Activated CD8-positive, alpha-beta T cell treated with anti-CD3 and anti-CD28 coated beads for 36 hours (primary cell): ENCODE data around the gene HSD3B1. TPM values are rescaled to one million over a fixed set of nuclear protein-coding genes. Genes with fewer than 3 reads are reported as not detected.

Experiments
- ATAC-seq: fragments of 200-7000 bp; cut with Tn5 transposase; one replicate; pipeline ENCODE4 v1.10.0; 2021; ENCODE audit warnings: mild to moderate bottlenecking, moderate library complexity
- CTCF ChIA-PET: fragments of 350-600 bp; sonication (Branson Sonifier 250); formaldehyde crosslinking; loops from one replicate; lab custom pipeline; 2021; ENCODE audit warnings: antibody characterized with exemption; lab: Charles Lee
- POLR2A ChIA-PET: fragments of 350-600 bp; sonication (Branson Sonifier 250); formaldehyde crosslinking; loops from one replicate; lab custom pipeline; 2021; ENCODE audit warnings: antibody characterized with exemption; lab: Charles Lee
- DNase-seq: peaks from one replicate; pipeline ENCODE4 v3.0.0-alpha.2; 2020
- H3K27ac Mint-ChIP-seq: one replicate; pipeline ENCODE4 v1.8.0; 2021; ENCODE audit warnings: mild to moderate bottlenecking, mixed read lengths
- H3K27me3 Mint-ChIP-seq: one replicate; pipeline ENCODE4 v1.8.0; 2021; ENCODE audit warnings: mixed read lengths
- H3K36me3 Mint-ChIP-seq: one replicate; pipeline ENCODE4 v1.8.0; 2021; ENCODE audit warnings: low read depth, mixed read lengths
- H3K4me1 Mint-ChIP-seq: one replicate; pipeline ENCODE4 v1.8.0; 2021; ENCODE audit warnings: low read depth, mixed read lengths
- H3K4me3 Mint-ChIP-seq: one replicate; pipeline ENCODE4 v1.8.0; 2021; ENCODE audit warnings: mild to moderate bottlenecking, moderate library complexity, mixed read lengths
- H3K9me3 Mint-ChIP-seq: one replicate; pipeline ENCODE4 v1.8.0; 2021; ENCODE audit warnings: mixed read lengths
- intact Hi-C: fragments of 100-400 bp; cut with micrococcal nuclease; formaldehyde crosslinking; loops from one replicate; pipeline ENCODE4 v1.10.0; 2022
- total RNA-seq, 2 experiments: library from RNA; stranded (reverse); gene quantifications; one replicate each; pipeline ENCODE4 v1.2.3, GENCODE V29; 2021
- TF ChIP-seq, protein P1 (sequence below): fragments of 200-600 bp; IDR thresholded peaks from one replicate; pipeline ENCODE4 v1.8.0; 2022; ENCODE audit warnings: antibody characterized with exemption, mild to moderate bottlenecking

Gene HSD3B1
- total RNA-seq = not detected

DNA sequence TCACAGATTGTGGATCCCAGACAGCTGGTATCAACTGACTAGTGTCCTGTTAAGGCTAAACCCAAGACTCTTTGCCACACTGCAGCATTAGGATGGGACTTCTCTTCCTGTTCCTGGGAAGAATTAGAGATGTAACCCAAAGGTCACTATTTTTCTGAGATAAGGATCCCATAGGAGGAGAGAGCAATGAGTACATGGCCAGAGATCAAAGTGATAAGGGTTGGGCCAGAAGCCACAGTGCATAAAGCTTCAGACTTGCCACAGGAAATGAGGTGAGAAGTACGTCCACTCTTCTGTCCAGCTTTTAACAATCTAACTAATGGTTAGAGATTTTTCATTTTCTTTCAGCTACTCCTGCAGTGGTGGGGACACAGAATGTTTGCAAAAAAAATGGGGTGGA, at the start of gene HSD3B1:
HSD3B1 (plus strand) TSS at position 270 of the 400 bp plus-strand sequence. CDS start 267 bp downstream, outside the sequence.
- ChIA-PET POLR2A (no interaction called here), CTCF (no interaction called here)
- no peaks in the 10 kb centered on the region for H3K36me3 Mint-ChIP-seq
- H3K4me1 Mint-ChIP-seq = no peaks in the 10 kb centered on the region
- H3K9me3 Mint-ChIP-seq = peaks cover 3% of the 10 kb centered on the region
- no peak for ATAC-seq
- no peak for DNase-seq
- TF ChIP-seq, protein P1, sequence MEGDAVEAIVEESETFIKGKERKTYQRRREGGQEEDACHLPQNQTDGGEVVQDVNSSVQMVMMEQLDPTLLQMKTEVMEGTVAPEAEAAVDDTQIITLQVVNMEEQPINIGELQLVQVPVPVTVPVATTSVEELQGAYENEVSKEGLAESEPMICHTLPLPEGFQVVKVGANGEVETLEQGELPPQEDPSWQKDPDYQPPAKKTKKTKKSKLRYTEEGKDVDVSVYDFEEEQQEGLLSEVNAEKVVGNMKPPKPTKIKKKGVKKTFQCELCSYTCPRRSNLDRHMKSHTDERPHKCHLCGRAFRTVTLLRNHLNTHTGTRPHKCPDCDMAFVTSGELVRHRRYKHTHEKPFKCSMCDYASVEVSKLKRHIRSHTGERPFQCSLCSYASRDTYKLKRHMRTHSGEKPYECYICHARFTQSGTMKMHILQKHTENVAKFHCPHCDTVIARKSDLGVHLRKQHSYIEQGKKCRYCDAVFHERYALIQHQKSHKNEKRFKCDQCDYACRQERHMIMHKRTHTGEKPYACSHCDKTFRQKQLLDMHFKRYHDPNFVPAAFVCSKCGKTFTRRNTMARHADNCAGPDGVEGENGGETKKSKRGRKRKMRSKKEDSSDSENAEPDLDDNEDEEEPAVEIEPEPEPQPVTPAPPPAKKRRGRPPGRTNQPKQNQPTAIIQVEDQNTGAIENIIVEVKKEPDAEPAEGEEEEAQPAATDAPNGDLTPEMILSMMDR = no peak
- no peak within 1 kb of the TSS for H3K4me3 Mint-ChIP-seq
- intact Hi-C loops = no loop called here
- peaks cover 7% of the 10 kb centered on the region for H3K27me3 Mint-ChIP-seq
- no peak within 1 kb of the TSS for H3K27ac Mint-ChIP-seq

GRCh38 chr1:119462964-119463363, 44.0 kb upstream of the HSD3B1 start:
- TF ChIP-seq, protein P1 = no peak
- no peak for DNase-seq
- no peaks in the 10 kb centered on the region for H3K36me3 Mint-ChIP-seq
- CTCF ChIA-PET = interaction anchor here (1.2 kb wide), 1 partner anchor 13 kb away, joined by 3 read pairs; no protein-coding TSS in a partner anchor
- H3K27me3 Mint-ChIP-seq = peaks cover 4% of the 10 kb centered on the region
- no peaks in the 10 kb centered on the region for H3K9me3 Mint-ChIP-seq
- no peak for ATAC-seq
- no peak overlapping the region for H3K27ac Mint-ChIP-seq
- intact Hi-C loops = no loop called here
- H3K4me1 Mint-ChIP-seq = no peaks in the 10 kb centered on the region
- POLR2A ChIA-PET = no interaction called here
- H3K4me3 Mint-ChIP-seq = no peak overlapping the region

DNA sequence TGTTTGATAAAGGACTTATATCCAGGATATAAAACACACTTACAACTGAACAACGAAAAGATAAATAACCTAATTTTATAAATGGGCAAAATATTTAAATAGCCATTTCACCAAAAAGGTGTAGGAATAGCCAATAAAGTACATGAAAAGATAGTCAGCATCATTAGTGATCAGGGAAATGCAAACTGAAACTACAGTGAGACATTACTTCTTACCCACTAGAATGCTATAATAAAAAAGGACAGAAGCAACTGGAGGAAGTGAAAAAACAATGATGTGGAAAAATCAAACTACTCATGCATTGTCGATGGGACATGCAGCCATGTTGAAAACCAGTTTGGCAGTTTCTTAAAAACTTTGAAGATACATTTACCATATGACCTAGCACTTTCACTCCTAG, 43.4 kb upstream of the HSD3B1 start:
- no peak for DNase-seq
- POLR2A ChIA-PET = no interaction called here
- TF ChIP-seq, protein P1 = no peak
- peaks cover 4% of the 10 kb centered on the region for H3K27me3 Mint-ChIP-seq
- H3K36me3 Mint-ChIP-seq = no peaks in the 10 kb centered on the region
- CTCF ChIA-PET = no interaction called here
- no peaks in the 10 kb centered on the region for H3K9me3 Mint-ChIP-seq
- no peak overlapping the region for H3K4me3 Mint-ChIP-seq
- H3K4me1 Mint-ChIP-seq = no peaks in the 10 kb centered on the region
- no peak overlapping the region for H3K27ac Mint-ChIP-seq
- ATAC-seq = no peak
- intact Hi-C loops = no loop called here

DNA sequence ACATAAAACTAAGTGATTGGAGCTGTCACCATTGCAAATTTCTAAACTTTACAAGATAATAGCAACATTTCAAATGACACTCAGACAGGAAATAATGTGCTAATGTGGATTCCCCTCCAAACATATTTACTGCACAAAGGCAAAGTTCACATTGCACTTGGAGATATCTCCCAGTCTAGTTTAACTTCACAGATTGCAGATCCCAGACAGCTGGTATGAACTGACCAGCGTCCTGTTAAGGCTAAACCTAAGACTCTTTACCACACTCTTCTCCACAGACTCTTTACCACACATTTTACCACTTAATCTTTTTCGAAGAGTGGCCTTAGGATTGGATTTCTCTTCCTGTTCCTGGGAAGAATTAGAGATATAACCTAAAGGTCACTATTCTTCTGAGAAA, 40.6 kb upstream of the HSD3B1 start:
- Mint-ChIP-seq H3K4me3 (no peak overlapping the region), H3K9me3 (no peaks in the 10 kb centered on the region), H3K4me1 (no peaks in the 10 kb centered on the region), H3K36me3 (no peaks in the 10 kb centered on the region), H3K27me3 (peaks cover 2% of the 10 kb centered on the region), H3K27ac (no peak overlapping the region)
- intact Hi-C loops = no loop called here
- no peak for ATAC-seq
- DNase-seq = no peak
- TF ChIP-seq, protein P1 = no peak
- POLR2A ChIA-PET = no interaction called here
- CTCF ChIA-PET = no interaction called here

- no peaks in the 10 kb centered on the region for H3K9me3 Mint-ChIP-seq
- TF ChIP-seq, protein P1 = no peak
- ATAC-seq = no peak
Observed at GRCh38 chr1:119467219-119467618, 39.8 kb upstream of the HSD3B1 start.

More at GRCh38 chr1:119467219-119467618, 39.8 kb upstream of the HSD3B1 start:
- Mint-ChIP-seq H3K36me3 (no peaks in the 10 kb centered on the region), H3K4me1 (no peaks in the 10 kb centered on the region), H3K27me3 (peaks cover 4% of the 10 kb centered on the region), H3K27ac (no peak overlapping the region), H3K4me3 (no peak overlapping the region)
- CTCF ChIA-PET = no interaction called here
- POLR2A ChIA-PET = no interaction called here
- no peak for DNase-seq
- intact Hi-C loops = no loop called here
